SU-DHL-6 (cell line): Measurements from ENCODE around the gene IGF2.

Experiments used
- H2AFZ ChIP-seq: fragments of 200-600 bp; sonication (generic); 2 replicates; pipeline ENCODE4 v1.6.1; 2014; ENCODE audit warnings: low read depth, mild to moderate bottlenecking, moderate library complexity, mixed read lengths, antibody characterized with exemption, low read length; ENCODE audit not compliant: severe bottlenecking
- H3F3A ChIP-seq: fragments of 200-600 bp; shearing (Covaris generic); 2 replicates; pipeline ENCODE4 v1.6.0; 2016; ENCODE audit warnings: antibody characterized with exemption, mild to moderate bottlenecking; ENCODE audit not compliant: insufficient read depth
- H3K27ac ChIP-seq: fragments of 200-600 bp; sonication (generic); 2 replicates; pipeline ENCODE4 v1.5.1; 2016; ENCODE audit warnings: low read depth, mild to moderate bottlenecking, low read length, moderate library complexity, mixed read lengths
- H3K27me3 ChIP-seq: fragments of 200-600 bp; sonication (generic), shearing (Covaris generic); 2 replicates; pipeline ENCODE4 v1.6.0; 2014; ENCODE audit warnings: mild to moderate bottlenecking, low read length
- H3K36me3 ChIP-seq: fragments of 200-600 bp; sonication (generic); 2 replicates; pipeline ENCODE4 v1.6.1; 2014; ENCODE audit warnings: mild to moderate bottlenecking, low read length, mixed read lengths
- H3K4me2 ChIP-seq: fragments of 300-600, 200-600 bp; shearing (Covaris generic), sonication (generic); 2 replicates; pipeline ENCODE4 v1.6.0; 2014; ENCODE audit warnings: low read length, low read depth, mild to moderate bottlenecking; ENCODE audit not compliant: poor library complexity, severe bottlenecking
- H3K4me3 ChIP-seq: fragments of 200-600 bp; sonication (generic); 2 replicates; pipeline ENCODE4 v1.5.1; 2014; ENCODE audit warnings: antibody characterized with exemption, low read length, mild to moderate bottlenecking, mixed read lengths; ENCODE audit not compliant: insufficient read depth, poor library complexity, severe bottlenecking
- H3K79me2 ChIP-seq: fragments of 200-600 bp; sonication (generic); 2 replicates; pipeline ENCODE4 v1.6.1; 2014; ENCODE audit warnings: mild to moderate bottlenecking, low read length, moderate library complexity; ENCODE audit not compliant: insufficient read depth
- H3K9ac ChIP-seq: fragments of 200-600 bp; sonication (generic); 2 replicates; pipeline ENCODE4 v1.7.0; 2014; ENCODE audit warnings: mild to moderate bottlenecking, low read length
- H3K9me2 ChIP-seq: fragments of 200-600 bp; sonication (generic); replicated peaks from 2 replicates; pipeline ENCODE4 v1.6.1; 2014; ENCODE audit warnings: low read length; ENCODE audit not compliant: insufficient read depth
- H3K9me3 ChIP-seq: fragments of 200-600 bp; sonication (generic); 2 replicates; pipeline ENCODE4 v1.6.1; 2014; ENCODE audit warnings: low read length, mixed read lengths; ENCODE audit not compliant: insufficient read depth
- H4K20me1 ChIP-seq: fragments of 200-600 bp; sonication (generic); 2 replicates; pipeline ENCODE4 v1.6.1; 2014; ENCODE audit warnings: low read depth, mild to moderate bottlenecking, antibody characterized with exemption, low read length, moderate library complexity, mixed read lengths
- CTCF ChIP-seq: fragments of 200-600 bp; sonication (generic); IDR thresholded peaks from one replicate; pipeline ENCODE4 v1.5.1; 2017; ENCODE audit warnings: antibody characterized with exemption, mild to moderate bottlenecking, low read length, moderate library complexity; ENCODE audit not compliant: insufficient read depth, poor library complexity, severe bottlenecking
- EZH2phosphoT487 ChIP-seq: fragments of 200-600 bp; sonication (generic), shearing (Covaris generic); conservative IDR thresholded peaks from 2 replicates; pipeline ENCODE4 v1.6.1; 2018; ENCODE audit warnings: mild to moderate bottlenecking, antibody characterized with exemption, low read length, moderate library complexity, mixed read lengths

The IGF2 gene

GRCh38 chr11:2166091-2166851 is 27.1 kb upstream of the IGF2 start:
- H3K36me3 ChIP-seq, result no peaks in the 10 kb centered on the region
- H3K9ac ChIP-seq, result no peak overlapping the region
- no peaks in the 10 kb centered on the region for H3F3A ChIP-seq
- H2AFZ ChIP-seq, result no peak overlapping the region
- H3K27ac ChIP-seq, result no peak overlapping the region
- no peak overlapping the region for H3K4me2 ChIP-seq
- H3K79me2 ChIP-seq, result no peaks in the 10 kb centered on the region
- H3K4me3 ChIP-seq, result no peak overlapping the region
- H3K9me2 ChIP-seq, result no peaks in the 10 kb centered on the region
- no peaks in the 10 kb centered on the region for H3K27me3 ChIP-seq
- TF ChIP-seq EZH2phosphoT487, result no peak
- peak; percentile 9 for TF ChIP-seq CTCF
- H3K9me3 ChIP-seq, result no peaks in the 10 kb centered on the region
- H4K20me1 ChIP-seq, result no peaks in the 10 kb centered on the region

GRCh38 chr11:2165571-2165970 is 26.4 kb upstream of the IGF2 start:
- Histone ChIP-seq H3K9ac (no peak overlapping the region), H3K27me3 (no peaks in the 10 kb centered on the region), H3K79me2 (no peaks in the 10 kb centered on the region), H3K9me3 (no peaks in the 10 kb centered on the region), H3K27ac (no peak overlapping the region), H4K20me1 (no peaks in the 10 kb centered on the region), H3K36me3 (no peaks in the 10 kb centered on the region), H2AFZ (no peak overlapping the region), H3F3A (no peaks in the 10 kb centered on the region), H3K9me2 (no peaks in the 10 kb centered on the region), H3K4me3 (no peak overlapping the region), H3K4me2 (no peak overlapping the region)
- TF ChIP-seq EZH2phosphoT487 (no peak), CTCF (no peak)

- Histone ChIP-seq H4K20me1 (no peaks in the 10 kb centered on the region), H3K9ac (no peak overlapping the region), H3K4me2 (no peak overlapping the region), H3K79me2 (no peaks in the 10 kb centered on the region), H3K9me2 (no peaks in the 10 kb centered on the region), H3K9me3 (no peaks in the 10 kb centered on the region), H3K36me3 (no peaks in the 10 kb centered on the region), H2AFZ (no peak overlapping the region), H3K4me3 (no peak overlapping the region), H3K27me3 (no peaks in the 10 kb centered on the region), H3K27ac (no peak overlapping the region), H3F3A (no peaks in the 10 kb centered on the region)
- no peak for TF ChIP-seq EZH2phosphoT487
- TF ChIP-seq CTCF, result no peak
These were observed 25.8 kb upstream of the IGF2 start for GRCh38 chr11:2164861-2165555.
